HepG2 (cell line): ENCODE measurements around the gene TADA3. TPM values are rescaled to one million over a fixed set of nuclear protein-coding genes. Genes with fewer than 3 reads are reported as not detected.

ENCODE experiments used
- CBX5 ChIP-seq: sonication (generic); formaldehyde crosslinking; IDR thresholded peaks from 2 replicates; pipeline ENCODE4 v1.4.0; 2020; ENCODE audit warnings: missing genetic modification reagents, borderline replicate concordance
- ELF1 ChIP-seq: sonication (generic); formaldehyde crosslinking; IDR thresholded peaks from 2 replicates; pipeline ENCODE4 v1.4.0; 2020; ENCODE audit warnings: missing genetic modification reagents
- ELF3 ChIP-seq: IDR thresholded peaks from 2 replicates; pipeline ENCODE4 v1.6.1; 2016; ENCODE audit warnings: missing genetic modification reagents, missing compliant biosample characterization
- ELK4 ChIP-seq: sonication (generic); formaldehyde crosslinking; IDR thresholded peaks from 2 replicates; pipeline ENCODE4 v1.9.0; 2021; ENCODE audit warnings: missing genetic modification reagents, borderline replicate concordance
- ETV5 ChIP-seq: IDR thresholded peaks from 2 replicates; pipeline ENCODE4 v1.6.1; 2018; ENCODE audit warnings: missing biosample characterization, missing genetic modification reagents, inconsistent platforms, borderline replicate concordance
- FOXM1 ChIP-seq: sonication (generic); formaldehyde crosslinking; IDR thresholded peaks from 2 replicates; pipeline ENCODE4 v1.5.0; 2020; ENCODE audit warnings: missing genetic modification reagents
- FOXP4 ChIP-seq: sonication (generic); formaldehyde crosslinking; IDR thresholded peaks from 2 replicates; pipeline ENCODE4 v1.4.0; 2020; ENCODE audit warnings: missing genetic modification reagents
- HNRNPUL1 ChIP-seq: fragments of 200-400 bp; formaldehyde crosslinking; IDR thresholded peaks from 2 replicates; pipeline ENCODE4 v1.6.1; 2017; ENCODE audit warnings: low read depth, mild to moderate bottlenecking, low read length, moderate library complexity
- IKZF5 ChIP-seq: IDR thresholded peaks from 2 replicates; pipeline ENCODE4 v1.6.1; 2018; ENCODE audit warnings: missing genetic modification reagents, mild to moderate bottlenecking, missing compliant biosample characterization
- IRF2 ChIP-seq: IDR thresholded peaks from 2 replicates; pipeline ENCODE4 v1.6.1; 2018; ENCODE audit warnings: missing genetic modification reagents, missing compliant biosample characterization
- NR1H2 ChIP-seq: sonication (generic); formaldehyde crosslinking; IDR thresholded peaks from 2 replicates; pipeline ENCODE4 v1.8.1; 2022; ENCODE audit warnings: low read depth, missing genetic modification reagents, borderline replicate concordance
- PLSCR1 ChIP-seq: sonication (generic); formaldehyde crosslinking; IDR thresholded peaks from 2 replicates; pipeline ENCODE4 v1.5.0; 2020; ENCODE audit warnings: missing genetic modification reagents, mild to moderate bottlenecking, borderline replicate concordance
- SCMH1 ChIP-seq: sonication (generic); formaldehyde crosslinking; IDR thresholded peaks from 2 replicates; pipeline ENCODE4 v1.9.0; 2021; ENCODE audit warnings: missing genetic modification reagents, mild to moderate bottlenecking, borderline replicate concordance
- TFAP4 ChIP-seq: sonication (generic); IDR thresholded peaks from 2 replicates; pipeline ENCODE4 v1.6.1; 2016; ENCODE audit warnings: low read depth, borderline replicate concordance
- THAP11 ChIP-seq: IDR thresholded peaks from 2 replicates; pipeline ENCODE4 v1.6.1; 2016; ENCODE audit warnings: missing biosample characterization, missing genetic modification reagents
- TOPORS ChIP-seq: sonication (generic); formaldehyde crosslinking; IDR thresholded peaks from 2 replicates; pipeline ENCODE4 v1.8.0; 2023; ENCODE audit warnings: mild to moderate bottlenecking, missing genetic modification reagents
- U2AF1 ChIP-seq: fragments of 200-400 bp; formaldehyde crosslinking; optimal IDR thresholded peaks from 2 replicates; pipeline ENCODE3; 2017; ENCODE audit warnings: mild to moderate bottlenecking, low read depth, low read length
- ZNF256 ChIP-seq: sonication (generic); formaldehyde crosslinking; conservative IDR thresholded peaks from 2 replicates; pipeline ENCODE4 v1.4.0; 2020; ENCODE audit warnings: missing genetic modification reagents
- ZNF264 ChIP-seq: sonication (generic); formaldehyde crosslinking; IDR thresholded peaks from 2 replicates; pipeline ENCODE4 v1.4.0; 2020; ENCODE audit warnings: missing genetic modification reagents
- ZNF326 ChIP-seq: sonication (generic); formaldehyde crosslinking; IDR thresholded peaks from 2 replicates; pipeline ENCODE4 v1.4.0; 2020; ENCODE audit warnings: missing genetic modification reagents, borderline replicate concordance
- ZNF737 ChIP-seq: sonication (generic); formaldehyde crosslinking; IDR thresholded peaks from 2 replicates; pipeline ENCODE4 v1.5.0; 2020; ENCODE audit warnings: missing genetic modification reagents, mild to moderate bottlenecking, borderline replicate concordance
- ZSCAN9 ChIP-seq: IDR thresholded peaks from 2 replicates; pipeline ENCODE4 v1.6.1; 2016; ENCODE audit warnings: borderline replicate concordance
- polyA plus RNA-seq, 8 experiments: library from polyadenylated mRNA; depleted of rRNA in 3 of 8; stranded (reverse) in 7 of 8; unstranded in 1 of 8; fragments of >200 nt; fragmentation: Illumina TruSeq in 4 of 8; extraction: Trizol in 4 of 8; gene quantifications; 2 replicates each; pipeline versions ENCODE4 v1.2.1 to v1.2.3, GENCODE V29; 2011 to 2016; ENCODE audit warnings: low read depth in 4 of 8, missing spikeins in 1 of 8, mixed read lengths in 1 of 8; ENCODE audit not compliant: insufficient read depth in 1 of 8
- total RNA-seq, 5 experiments: library from RNA; depleted of rRNA; stranded (reverse); fragments of >200 nt; fragmentation: Illumina TruSeq; extraction: Trizol; gene quantifications; 2 replicates each; pipeline ENCODE4 v1.2.3, GENCODE V29; 2016; ENCODE audit warnings: low read depth in 1 of 5
- TF ChIP-seq, protein P1 (sequence below): sonication (generic); formaldehyde crosslinking; conservative IDR thresholded peaks from 2 replicates; pipeline ENCODE4 v1.8.0; 2022; ENCODE audit warnings: low read depth, missing genetic modification reagents

Gene TADA3
- total and polyA plus RNA-seq, 2 of the 13 experiments (the other 11 are each of a cell fraction or from before 2014, with no cell fraction given) = 32.1 to 37.1 TPM

DNA sequence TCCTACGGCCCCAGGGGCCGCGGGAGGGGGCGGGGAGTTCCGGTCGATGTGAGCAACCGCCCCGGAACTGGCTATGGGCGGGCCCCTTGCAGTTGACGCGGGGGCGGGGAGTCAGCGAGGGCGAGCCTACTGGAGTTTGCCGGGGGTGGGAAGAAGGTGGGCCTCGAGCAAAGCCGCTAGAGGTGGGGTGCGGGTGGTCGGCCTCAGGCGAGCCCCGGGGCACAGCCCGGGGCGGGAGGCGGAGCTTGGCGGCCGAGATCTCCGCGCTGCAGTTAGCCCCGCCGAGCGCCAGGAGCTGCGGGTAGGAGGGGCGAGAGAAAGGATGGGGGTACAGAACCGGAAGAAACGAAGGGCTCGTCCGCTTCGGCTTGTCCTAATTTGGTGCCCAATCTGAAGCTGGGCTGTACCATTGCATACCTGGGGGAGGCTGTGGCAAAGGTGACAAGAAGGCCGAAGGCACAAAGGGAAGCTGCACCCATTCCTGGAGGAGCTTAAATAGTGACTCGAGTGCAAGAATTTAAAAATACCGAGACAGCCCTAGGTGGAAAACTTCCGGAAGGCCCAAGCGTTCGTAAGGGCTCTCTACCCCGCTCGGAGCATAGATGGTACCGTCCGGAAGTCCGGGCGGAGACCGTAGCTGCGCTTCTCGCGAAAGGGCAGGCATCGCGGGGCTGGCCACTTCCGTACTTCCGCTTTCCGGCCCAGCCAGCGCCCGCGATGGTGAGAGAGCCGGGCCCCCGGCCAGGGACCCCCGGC, at the start of gene TADA3, which contains the start of gene ARPC4 (continued):
- TF ChIP-seq IRF2 (CRISPR knock-in tag) (no peak; the same call in 1 of the 2 replicates), ZNF256 (CRISPR knock-in tag) (no peak), IKZF5 (CRISPR knock-in tag) (no peak; the same call in 1 of the 2 replicates), ELK4 (peak; percentile 97; the same call in 1 of the 2 replicates), SCMH1 (CRISPR knock-in tag) (no peak), ETV5 (CRISPR knock-in tag) (peak; percentile 95), ELF1 (CRISPR knock-in tag) (peak; percentile 96), FOXM1 (no peak), HNRNPUL1 (no peak), ZNF264 (CRISPR knock-in tag) (no peak), ELF3 (CRISPR knock-in tag) (peak; percentile 81), ZSCAN9 (CRISPR knock-in tag) (no peak; the same call in 1 of the 2 replicates), NR1H2 (CRISPR knock-in tag) (no peak), TOPORS (no peak), PLSCR1 (CRISPR knock-in tag) (no peak), ZNF737 (CRISPR knock-in tag) (no peak), FOXP4 (CRISPR knock-in tag) (no peak), THAP11 (CRISPR knock-in tag) (peak; percentile 80), U2AF1 (no peak), CBX5 (CRISPR knock-in tag) (no peak), ZNF326 (CRISPR knock-in tag) (no peak), TFAP4 (peak; percentile 49; the same call in 1 of the 2 replicates)
- TF ChIP-seq, protein P1, sequence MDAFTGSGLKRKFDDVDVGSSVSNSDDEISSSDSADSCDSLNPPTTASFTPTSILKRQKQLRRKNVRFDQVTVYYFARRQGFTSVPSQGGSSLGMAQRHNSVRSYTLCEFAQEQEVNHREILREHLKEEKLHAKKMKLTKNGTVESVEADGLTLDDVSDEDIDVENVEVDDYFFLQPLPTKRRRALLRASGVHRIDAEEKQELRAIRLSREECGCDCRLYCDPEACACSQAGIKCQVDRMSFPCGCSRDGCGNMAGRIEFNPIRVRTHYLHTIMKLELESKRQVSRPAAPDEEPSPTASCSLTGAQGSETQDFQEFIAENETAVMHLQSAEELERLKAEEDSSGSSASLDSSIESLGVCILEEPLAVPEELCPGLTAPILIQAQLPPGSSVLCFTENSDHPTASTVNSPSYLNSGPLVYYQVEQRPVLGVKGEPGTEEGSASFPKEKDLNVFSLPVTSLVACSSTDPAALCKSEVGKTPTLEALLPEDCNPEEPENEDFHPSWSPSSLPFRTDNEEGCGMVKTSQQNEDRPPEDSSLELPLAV (CRISPR knock-in tag) = no peak
